ENCODE measurements around the gene ZNF358.

ZNF358 gene

DNA sequence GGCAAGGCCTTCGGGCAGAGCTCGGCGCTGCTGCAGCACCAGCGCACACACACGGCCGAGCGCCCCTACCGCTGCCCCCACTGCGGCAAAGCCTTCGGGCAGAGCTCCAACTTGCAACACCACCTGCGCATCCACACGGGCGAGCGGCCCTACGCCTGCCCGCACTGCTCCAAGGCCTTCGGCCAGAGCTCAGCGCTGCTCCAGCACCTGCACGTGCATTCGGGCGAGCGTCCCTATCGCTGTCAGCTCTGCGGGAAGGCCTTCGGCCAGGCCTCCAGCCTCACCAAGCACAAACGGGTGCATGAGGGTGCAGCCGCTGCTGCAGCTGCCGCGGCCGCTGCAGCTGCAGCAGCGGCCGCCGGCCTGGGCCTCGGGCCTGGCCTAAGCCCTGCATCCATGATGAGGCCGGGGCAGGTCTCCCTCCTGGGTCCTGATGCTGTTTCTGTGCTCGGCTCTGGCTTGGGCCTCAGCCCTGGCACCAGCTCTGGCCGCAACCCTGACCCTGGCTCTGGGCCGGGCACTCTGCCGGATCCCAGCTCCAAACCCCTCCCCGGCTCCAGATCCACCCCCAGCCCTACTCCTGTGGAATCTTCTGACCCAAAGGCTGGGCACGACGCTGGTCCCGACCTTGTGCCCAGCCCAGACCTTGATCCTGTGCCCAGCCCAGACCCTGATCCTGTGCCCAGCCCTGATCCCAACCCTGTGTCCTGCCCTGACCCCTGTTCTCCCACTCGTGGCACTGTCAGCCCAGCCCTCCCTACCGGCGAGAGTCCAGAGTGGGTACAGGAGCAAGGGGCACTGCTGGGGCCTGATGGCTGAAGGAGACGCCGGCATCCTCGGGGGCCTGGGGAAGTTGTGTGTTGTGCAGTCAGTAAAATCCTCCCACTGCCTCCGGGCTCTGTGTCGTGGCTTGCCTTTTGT lies 4.5 kb downstream of the ZNF358 start:
- DNase-seq (ENCODE audit: low spot score), result no peak

DNA sequence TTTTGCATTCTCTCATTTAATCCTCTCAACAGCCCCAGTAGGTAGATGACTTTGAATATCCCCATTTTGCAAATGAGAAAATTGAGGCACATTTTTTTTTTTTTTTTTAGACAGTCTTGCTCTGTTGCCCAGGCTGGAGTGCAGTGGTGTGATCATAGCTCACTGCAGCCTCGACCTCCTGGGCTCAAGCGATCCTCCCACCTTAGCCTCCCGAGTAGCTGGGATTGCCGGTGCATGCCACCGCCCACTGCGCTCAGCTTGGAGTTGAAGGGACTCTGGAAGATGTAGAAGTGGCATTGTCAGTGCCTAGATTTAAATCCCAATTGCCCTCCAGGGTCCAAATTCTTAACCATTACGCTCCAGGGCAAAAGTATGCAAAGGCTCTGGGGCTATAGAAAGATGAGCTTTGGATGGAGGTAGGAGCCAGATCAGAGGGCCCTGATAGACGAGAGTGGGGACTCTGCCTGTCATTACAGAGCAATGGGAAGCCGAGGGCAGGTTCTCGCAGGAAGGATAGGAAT lies 5.7 kb downstream of the ZNF358 start:
- DNase-seq (ENCODE audit: low spot score), result no peak

GRCh38 chr19:7522072-7522922 lies 6.4 kb downstream of the ZNF358 start, which contains the start of gene MCOLN1:
MCOLN1 (plus strand) TSS chr19:7522624; CDS start chr19:7522751, 127 bp downstream.
- DNase-seq (ENCODE audit: low spot score), result peak; percentile 100

DNA sequence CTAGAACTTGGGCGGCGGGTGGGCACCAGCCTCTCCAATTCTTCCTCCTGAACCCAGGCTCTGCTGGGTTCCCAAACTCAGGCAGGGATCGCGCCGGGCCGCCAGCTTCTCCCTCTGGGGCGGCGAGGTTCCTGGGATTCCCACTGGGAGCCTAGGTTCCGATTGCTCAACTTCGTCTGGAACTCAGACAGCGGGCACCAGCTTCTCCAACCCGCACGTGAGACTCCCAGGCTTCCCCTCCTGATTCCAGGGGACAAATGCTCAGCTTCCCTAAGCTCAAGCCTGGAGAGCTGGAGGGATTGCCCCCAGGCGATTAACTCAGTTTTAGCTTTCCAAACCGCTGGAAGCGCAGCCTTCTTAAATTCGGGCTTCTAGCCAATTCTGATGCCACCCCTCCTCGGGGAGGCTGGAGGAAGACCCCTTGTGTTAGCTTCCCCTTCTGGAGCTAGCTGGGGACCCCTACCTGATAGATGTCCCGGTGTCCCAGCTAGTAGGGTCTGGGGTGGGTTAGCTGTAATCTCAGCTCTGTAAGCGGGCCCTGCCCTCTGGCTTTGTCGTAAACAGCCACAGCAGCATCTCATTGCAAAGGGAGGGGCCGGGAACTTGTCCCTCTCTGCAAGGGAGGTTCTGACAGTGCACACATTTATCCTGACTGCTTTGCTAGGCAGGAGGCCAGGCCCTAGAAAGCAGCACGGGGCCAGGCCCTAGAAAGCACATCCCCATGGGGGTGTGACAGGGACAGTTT lies 7.2 kb downstream of the ZNF358 start:
- DNase-seq (ENCODE audit: low spot score), result peak; percentile 45

DNA sequence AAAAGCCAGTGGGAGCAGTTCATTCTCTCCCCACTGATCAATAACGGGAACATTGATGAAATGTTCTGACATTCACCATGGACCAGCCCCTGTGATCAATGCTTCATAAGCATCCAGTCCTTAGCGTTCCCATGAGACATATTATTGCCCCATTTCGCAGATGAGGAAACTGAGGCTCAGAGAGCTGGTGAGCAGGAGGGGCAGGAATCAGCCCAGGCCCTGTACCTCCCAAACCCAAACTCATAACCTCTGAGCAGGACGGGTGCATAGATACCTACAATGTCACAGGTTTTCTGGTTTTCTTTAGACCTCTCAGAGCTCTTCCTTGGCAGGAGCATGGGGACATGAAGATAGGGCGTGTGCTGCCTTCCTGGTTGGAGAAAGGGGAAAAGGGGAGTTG lies 8.6 kb downstream of the ZNF358 start:
- no peak for DNase-seq (ENCODE audit: low spot score)

GRCh38 chr19:7524992-7525739 lies 9.3 kb downstream of the ZNF358 start:
- DNase-seq (ENCODE audit: low spot score), result no peak

DNA sequence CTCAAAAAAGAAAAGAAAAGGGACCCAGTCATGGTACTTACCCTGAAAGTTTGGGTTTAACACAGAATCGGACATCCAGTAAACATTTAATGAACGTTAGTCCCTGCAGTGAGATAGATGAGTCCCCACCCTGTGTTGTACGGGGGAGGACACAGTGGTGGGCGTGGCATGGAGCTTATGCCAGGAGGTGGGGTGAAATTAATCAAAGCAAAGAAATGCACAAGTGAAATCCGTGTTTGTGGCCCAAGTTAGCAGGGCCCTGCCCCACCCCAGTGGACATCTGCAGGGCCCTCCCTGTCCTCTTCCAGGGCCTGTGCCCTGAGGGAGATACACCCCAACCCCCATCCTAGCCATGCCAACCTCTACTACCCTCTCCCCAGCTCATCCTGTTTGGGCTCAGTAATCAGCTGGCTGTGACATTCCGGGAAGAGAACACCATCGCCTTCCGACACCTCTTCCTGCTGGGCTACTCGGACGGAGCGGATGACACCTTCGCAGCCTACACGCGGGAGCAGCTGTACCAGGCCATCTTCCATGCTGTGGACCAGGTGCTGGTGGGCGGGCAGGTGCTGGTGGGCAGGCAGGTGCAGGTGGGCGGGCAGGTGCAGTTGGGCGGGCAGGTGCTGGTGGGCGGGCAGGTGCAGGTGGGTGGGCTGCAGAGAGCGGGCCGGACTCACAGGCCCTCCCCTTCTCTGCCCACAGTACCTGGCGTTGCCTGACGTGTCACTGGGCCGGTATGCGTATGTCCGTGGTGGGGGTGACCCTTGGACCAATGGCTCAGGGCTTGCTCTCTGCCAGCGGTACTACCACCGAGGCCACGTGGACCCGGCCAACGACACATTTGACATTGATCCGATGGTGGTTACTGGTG lies 10.4 kb downstream of the ZNF358 start:
- no peak for DNase-seq (ENCODE audit: low spot score)

- DNase-seq (ENCODE audit: low spot score), result no peak
Observed at GRCh38 chr19:7527516-7528191, 11.8 kb downstream of the ZNF358 start.

GRCh38 chr19:7528192-7528519 lies 12.3 kb downstream of the ZNF358 start:
- DNase-seq (ENCODE audit: low spot score), result no peak

DNA sequence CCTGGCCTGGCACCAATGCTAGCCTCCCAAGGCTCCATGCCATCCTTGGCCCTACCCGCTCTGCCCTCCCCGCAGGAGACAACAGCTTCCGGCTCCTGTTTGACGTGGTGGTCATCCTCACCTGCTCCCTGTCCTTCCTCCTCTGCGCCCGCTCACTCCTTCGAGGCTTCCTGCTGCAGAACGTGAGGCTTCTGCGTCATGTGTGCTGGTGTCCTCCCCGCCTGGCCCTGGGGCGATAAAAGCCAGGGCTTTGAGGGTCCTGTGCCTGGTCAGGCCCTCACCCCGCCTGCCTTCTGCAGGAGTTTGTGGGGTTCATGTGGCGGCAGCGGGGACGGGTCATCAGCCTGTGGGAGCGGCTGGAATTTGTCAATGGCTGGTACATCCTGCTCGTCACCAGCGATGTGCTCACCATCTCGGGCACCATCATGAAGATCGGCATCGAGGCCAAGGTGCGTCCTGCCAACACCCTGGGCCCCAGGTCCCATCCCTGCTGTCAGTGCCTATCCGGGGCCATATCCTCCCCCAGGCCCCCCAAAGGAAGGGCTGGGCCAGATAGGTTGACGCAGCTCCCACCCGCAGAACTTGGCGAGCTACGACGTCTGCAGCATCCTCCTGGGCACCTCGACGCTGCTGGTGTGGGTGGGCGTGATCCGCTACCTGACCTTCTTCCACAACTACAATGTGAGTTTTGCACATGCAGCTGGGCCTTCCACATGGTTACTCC lies 12.8 kb downstream of the ZNF358 start:
- no peak for DNase-seq (ENCODE audit: low spot score)

- DNase-seq (ENCODE audit: low spot score), result no peak
Observed at GRCh38 chr19:7529246-7529600, 13.3 kb downstream of the ZNF358 start.

DNA sequence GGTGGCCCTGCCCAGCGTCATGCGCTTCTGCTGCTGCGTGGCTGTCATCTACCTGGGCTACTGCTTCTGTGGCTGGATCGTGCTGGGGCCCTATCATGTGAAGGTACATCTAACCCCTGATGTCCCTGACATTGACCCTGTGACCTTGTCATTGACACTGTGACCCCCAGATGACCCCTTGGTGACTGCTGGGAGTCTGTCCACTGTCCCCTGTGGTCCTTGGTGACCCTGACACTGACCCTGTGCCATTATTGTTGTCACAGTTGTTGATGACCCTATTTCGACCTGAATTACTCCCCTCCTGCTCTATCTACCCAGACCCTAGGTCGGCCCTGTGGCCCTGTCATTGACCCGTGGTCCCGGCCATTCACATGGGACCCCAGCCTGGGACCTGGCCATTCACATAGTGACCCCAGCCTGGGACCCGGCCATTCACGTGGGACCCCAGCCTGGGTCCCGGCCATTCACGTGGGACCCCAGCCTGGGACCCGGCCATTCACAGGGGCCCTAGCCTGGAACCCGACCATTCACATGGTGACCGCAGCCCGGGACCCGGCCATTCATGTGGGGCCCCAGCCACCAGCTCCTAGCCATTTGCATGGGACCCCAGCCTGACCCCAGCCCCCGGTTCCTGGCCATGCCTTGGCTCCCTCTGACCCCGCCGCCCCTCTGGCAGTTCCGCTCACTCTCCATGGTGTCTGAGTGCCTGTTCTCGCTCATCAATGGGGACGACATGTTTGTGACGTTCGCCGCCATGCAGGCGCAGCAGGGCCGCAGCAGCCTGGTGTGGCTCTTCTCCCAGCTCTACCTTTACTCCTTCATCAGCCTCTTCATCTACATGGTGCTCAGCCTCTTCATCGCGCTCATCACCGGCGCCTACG lies 13.9 kb downstream of the ZNF358 start:
- DNase-seq (ENCODE audit: low spot score), result no peak

DNA sequence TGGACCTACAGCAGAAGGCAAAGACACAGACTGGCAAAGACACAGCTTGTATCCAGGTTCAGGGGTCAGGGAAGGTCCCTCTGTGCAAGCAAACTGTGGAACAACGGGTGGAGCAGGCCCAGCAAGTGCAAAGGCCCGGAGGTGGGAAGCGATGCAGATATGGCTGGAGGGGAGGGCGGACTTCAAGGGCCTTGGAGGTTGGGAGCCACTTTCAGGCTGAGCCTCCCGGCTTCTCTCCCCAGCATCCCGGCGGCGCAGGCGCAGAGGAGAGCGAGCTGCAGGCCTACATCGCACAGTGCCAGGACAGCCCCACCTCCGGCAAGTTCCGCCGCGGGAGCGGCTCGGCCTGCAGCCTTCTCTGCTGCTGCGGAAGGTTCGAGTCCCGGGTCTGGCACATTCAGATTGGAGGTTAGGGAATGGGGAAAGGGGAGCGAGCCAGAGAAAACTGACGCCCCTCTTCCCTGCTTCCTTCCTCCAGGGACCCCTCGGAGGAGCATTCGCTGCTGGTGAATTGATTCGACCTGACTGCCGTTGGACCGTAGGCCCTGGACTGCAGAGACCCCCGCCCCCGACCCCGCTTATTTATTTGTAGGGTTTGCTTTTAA lies 17.5 kb downstream of the ZNF358 start:
- peak; percentile 76 for DNase-seq (ENCODE audit: low spot score)

DNA sequence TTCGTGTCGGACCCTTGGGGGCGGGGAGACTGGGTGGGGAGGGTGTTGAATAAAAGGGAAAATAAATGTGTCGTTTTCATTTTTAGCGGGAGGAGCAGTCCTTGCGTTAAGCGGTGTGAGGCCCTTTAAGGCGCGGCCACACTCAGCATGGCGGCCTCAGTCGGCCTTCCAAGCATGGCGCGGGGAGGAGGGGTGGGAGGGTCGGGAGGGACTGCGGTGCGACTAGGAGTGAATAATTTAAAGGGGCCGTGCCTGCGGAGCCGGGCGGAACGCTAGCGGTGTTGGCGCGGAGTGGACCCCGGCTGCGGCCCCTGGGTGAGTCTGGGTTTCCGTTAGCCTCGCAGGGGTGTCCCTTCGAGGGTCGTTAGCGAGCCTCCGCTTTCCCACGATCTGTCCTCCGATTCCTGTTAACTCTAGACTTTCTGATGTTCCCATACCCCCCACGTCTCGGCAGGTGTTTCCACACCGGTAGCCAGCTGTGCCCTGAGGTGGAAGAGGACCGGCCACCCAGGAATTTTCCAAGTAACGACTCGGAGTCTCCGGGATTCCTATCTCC lies 18.1 kb downstream of the ZNF358 start:
- DNase-seq (ENCODE audit: low spot score), result peak; percentile 94

- peak; percentile 86 for DNase-seq (ENCODE audit: low spot score)
Observed at GRCh38 chr19:7534531-7535046, 18.7 kb downstream of the ZNF358 start.

- peak; percentile 98 for DNase-seq (ENCODE audit: low spot score)
Observed at GRCh38 chr19:7535047-7535997, 19.4 kb downstream of the ZNF358 start, which contains the start of gene PNPLA6. PNPLA6 (plus strand) TSS chr19:7535717; CDS start chr19:7535789, 72 bp downstream.
